Fibroblast of lung (primary cell): Measurements from ENCODE around the gene FCRL1.

ENCODE experiments used
- CTCF ChIP-seq, 2 donors: IDR thresholded peaks in 1 of 2; conservative IDR thresholded peaks in 1 of 2; 1 replicate in 1 of 2; 2 replicates in 1 of 2; pipeline ENCODE4 v1.5.1; 2011 to 2012; ENCODE audit warnings: low read length in 2 of 2, control low read depth in 1 of 2, inconsistent platforms in 1 of 2, low read depth in 1 of 2, mild to moderate bottlenecking in 1 of 2
- EZH2 ChIP-seq: IDR thresholded peaks from 2 replicates; pipeline ENCODE4 v1.5.1; 2012; ENCODE audit warnings: low read length, control low read depth, mild to moderate bottlenecking; ENCODE audit errors: missing control alignments

- TF ChIP-seq CTCF (conservative IDR thresholded peaks at IDR 0.05 in 1 of 2, IDR thresholded peaks at IDR 0.05 in 1 of 2; ENCODE audit: low read depth in 1 of 2, low read length in 2 of 2), result no peak
- no peak for TF ChIP-seq EZH2
Observed at GRCh38 chr1:157751283-157751682, 68.6 kb downstream of the FCRL1 start.
